Heart left ventricle (tissue), 13 donors: ENCODE results near the gene CYB5A.

Source experiments
- POLR2A ChIP-seq, 2 donors: fragments of 450-650 bp; IDR thresholded peaks; one replicate each; pipeline ENCODE4 v1.6.1; 2017; ENCODE audit warnings: antibody characterized with exemption in 2 of 2, mild to moderate bottlenecking in 2 of 2, moderate library complexity in 2 of 2
- TF ChIP-seq, protein P1 (sequence below), 12 donors: fragments of 200-600 bp; sonication (generic) in 4 of 12; IDR thresholded peaks; one replicate each; pipeline versions ENCODE4 v1.5.0 to v1.8.0; 2018 to 2022; ENCODE audit warnings: antibody characterized with exemption in 12 of 12, mild to moderate bottlenecking in 5 of 12
- donor health status: ischemic (EF 13 %, LVEDD 7.1; RV severe dilation, severe dysfunction).
- donor health status: DM: no; HTN: yes; CAD: no.
- donor health status: DM: no; HTN: no; CAD: no.
- donor health status: ischemic (EF 25% LVEDD 6.9; RV normal size, moderate dysfunction).
- donor health status: ischemic (EF 25% LVEDD 5.7; RV mildly dilated, moderate dysfunction).
- donor health status: ischemic (EF 35%, LVEDD 5.7; RV mildly dilated, moderate dysfunction).
- donor health status: nonischemic (EF 11% LVEDD 7.7; RV severe dilation, severe dysfunction).
- donor health status: DM: yes; HTN: yes; CAD: no.
- donor health status: PGD.
- donor health status: ischemic (EF 29% LVEDD 5.4; RV normal size, mild dysfunction).
- donor health status: nonischemic (EF 23%, LVEDD 6.1; RV moderate dilation, normal function).

- no peak for TF ChIP-seq POLR2A (IDR thresholded peaks at IDR 0.05)
- TF ChIP-seq, protein P1, sequence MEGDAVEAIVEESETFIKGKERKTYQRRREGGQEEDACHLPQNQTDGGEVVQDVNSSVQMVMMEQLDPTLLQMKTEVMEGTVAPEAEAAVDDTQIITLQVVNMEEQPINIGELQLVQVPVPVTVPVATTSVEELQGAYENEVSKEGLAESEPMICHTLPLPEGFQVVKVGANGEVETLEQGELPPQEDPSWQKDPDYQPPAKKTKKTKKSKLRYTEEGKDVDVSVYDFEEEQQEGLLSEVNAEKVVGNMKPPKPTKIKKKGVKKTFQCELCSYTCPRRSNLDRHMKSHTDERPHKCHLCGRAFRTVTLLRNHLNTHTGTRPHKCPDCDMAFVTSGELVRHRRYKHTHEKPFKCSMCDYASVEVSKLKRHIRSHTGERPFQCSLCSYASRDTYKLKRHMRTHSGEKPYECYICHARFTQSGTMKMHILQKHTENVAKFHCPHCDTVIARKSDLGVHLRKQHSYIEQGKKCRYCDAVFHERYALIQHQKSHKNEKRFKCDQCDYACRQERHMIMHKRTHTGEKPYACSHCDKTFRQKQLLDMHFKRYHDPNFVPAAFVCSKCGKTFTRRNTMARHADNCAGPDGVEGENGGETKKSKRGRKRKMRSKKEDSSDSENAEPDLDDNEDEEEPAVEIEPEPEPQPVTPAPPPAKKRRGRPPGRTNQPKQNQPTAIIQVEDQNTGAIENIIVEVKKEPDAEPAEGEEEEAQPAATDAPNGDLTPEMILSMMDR (IDR thresholded peaks at IDR 0.05) = no peak
Observed at GRCh38 chr18:74268933-74269620, 22.7 kb downstream of the CYB5A start.
